Heart left ventricle (tissue), 13 donors: Measurements from ENCODE around the gene CDH13.

Experiments
- CTCF ChIP-seq, 12 donors: fragments of 200-600 bp; sonication (generic) in 4 of 12; IDR thresholded peaks; one replicate each; pipeline versions ENCODE4 v1.5.0 to v1.8.0; 2018 to 2022; ENCODE audit warnings: antibody characterized with exemption in 12 of 12, mild to moderate bottlenecking in 5 of 12
- POLR2A ChIP-seq, 2 donors: fragments of 450-650 bp; IDR thresholded peaks; one replicate each; pipeline ENCODE4 v1.6.1; 2017; ENCODE audit warnings: antibody characterized with exemption in 2 of 2, mild to moderate bottlenecking in 2 of 2, moderate library complexity in 2 of 2
- donor health status: ischemic (EF 13 %, LVEDD 7.1; RV severe dilation, severe dysfunction).
- donor health status: DM: no; HTN: yes; CAD: no.
- donor health status: DM: no; HTN: no; CAD: no.
- donor health status: ischemic (EF 25% LVEDD 6.9; RV normal size, moderate dysfunction).
- donor health status: ischemic (EF 25% LVEDD 5.7; RV mildly dilated, moderate dysfunction).
- donor health status: ischemic (EF 35%, LVEDD 5.7; RV mildly dilated, moderate dysfunction).
- donor health status: nonischemic (EF 11% LVEDD 7.7; RV severe dilation, severe dysfunction).
- donor health status: DM: yes; HTN: yes; CAD: no.
- donor health status: PGD.
- donor health status: ischemic (EF 29% LVEDD 5.4; RV normal size, mild dysfunction).
- donor health status: nonischemic (EF 23%, LVEDD 6.1; RV moderate dilation, normal function).

DNA sequence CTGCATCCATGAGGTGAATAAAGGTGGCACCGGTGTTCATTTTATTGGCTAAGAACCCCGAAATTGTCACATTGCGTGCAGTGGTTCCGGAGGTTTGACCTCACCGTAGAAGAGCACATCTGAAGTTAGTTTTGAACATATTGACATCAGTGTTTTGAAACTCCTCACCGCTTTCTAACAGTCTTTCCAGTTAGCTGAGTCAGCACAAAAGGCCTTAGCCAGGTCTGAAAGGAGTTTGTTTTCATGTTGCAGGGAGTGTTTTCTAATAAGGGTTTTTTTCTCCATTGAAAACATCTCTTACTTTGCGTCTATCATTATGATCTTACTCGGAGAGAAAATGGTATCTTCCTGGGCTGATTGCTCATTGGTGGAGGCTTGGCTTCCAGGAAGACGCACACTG is 1006.5 kb downstream of the CDH13 start:
- TF ChIP-seq CTCF (IDR thresholded peaks at IDR 0.05): no peak
- TF ChIP-seq POLR2A (IDR thresholded peaks at IDR 0.05): no peak
